CD4-positive, alpha-beta T cell treated with Interleukin-6 at 100 ng/mL for 8 hours (primary cell): ENCODE data around the gene MINK1.

ENCODE experiments used
- DNase-seq: peaks from one replicate; pipeline ENCODE4 v3.0.0-alpha.2; 2020; ENCODE audit warnings: mixed read lengths, low spot score

MINK1 gene

GRCh38 chr17:4933646-4934045 lies 100.5 kb downstream of the MINK1 start:
- DNase-seq = no peak

DNA sequence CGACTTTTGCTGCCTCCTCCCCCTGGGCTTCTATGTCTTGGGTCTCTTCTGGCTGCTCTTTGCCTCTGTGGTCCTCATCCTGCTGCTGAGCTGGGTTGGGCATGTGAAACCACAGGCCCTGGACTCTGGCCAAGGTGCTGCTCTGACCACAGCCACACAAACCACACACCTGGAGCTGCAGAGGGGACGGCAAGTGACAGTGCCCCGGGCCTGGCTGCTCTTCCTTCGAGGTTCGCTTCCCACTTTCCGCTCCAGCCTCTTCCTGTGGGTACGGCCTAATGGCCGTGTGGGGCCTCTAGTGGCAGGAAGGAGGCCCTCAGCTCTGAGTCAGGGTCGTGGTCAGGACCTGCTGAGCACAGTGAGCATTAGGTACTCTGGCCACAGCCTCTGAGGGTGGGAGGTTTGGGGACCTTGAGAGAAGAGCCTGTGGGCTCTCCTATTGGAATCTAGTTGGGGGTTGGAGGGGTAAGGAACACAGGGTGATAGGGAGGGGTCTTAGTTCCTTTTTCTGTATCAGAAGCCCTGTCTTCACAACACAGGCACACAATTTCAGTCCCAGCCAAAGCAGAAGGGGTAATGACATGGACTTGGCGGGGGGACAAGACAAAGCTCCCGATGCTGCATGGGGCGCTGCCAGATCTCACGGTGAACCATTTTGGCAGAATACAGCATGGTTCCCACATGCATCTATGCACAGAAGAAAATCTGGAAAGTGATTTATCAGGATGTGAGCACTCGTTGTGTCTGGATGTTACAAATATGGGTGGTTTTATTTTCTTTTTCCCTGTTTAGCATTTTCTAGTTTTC lies 101.2 kb downstream of the MINK1 start:
- no peak for DNase-seq

GRCh38 chr17:4935650-4936049 lies 102.5 kb downstream of the MINK1 start:
- no peak for DNase-seq

DNA sequence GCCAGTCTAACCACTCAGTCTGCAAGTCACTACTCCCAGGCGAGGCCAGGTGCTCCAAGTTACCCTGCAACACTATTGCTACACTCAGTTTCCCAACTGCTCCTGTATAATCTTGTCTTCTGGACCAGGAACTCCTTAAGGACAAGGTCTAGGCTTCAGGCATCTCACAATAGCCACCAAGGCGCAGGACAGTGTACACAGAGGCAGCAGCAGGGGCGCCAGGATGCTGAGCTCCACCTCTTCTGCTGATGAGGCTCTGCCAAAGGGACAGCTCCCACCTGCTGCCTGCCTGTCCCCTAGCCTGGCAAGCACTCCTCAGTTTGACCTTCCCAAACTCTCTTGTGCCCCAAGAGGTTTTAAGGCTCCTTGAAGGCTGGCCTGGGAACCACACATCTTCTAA lies 103.3 kb downstream of the MINK1 start:
- DNase-seq = no peak

GRCh38 chr17:4937553-4937952 lies 104.4 kb downstream of the MINK1 start:
- no peak for DNase-seq

GRCh38 chr17:4938069-4938491 lies 104.9 kb downstream of the MINK1 start:
- no peak for DNase-seq

GRCh38 chr17:4938688-4939545 lies 105.8 kb downstream of the MINK1 start:
- DNase-seq = no peak

- no peak for DNase-seq
Measured at GRCh38 chr17:4939546-4939795, 106.3 kb downstream of the MINK1 start.

GRCh38 chr17:4939796-4940554 lies 106.8 kb downstream of the MINK1 start, which contains the start of the genes RNF167 and SLC25A11:
Gene RNF167 (plus strand): TSS chr17:4940268. CDS start chr17:4940910, 642 bp downstream.
Gene SLC25A11 (minus strand): TSS chr17:4940046. CDS start chr17:4939910, 136 bp downstream.
- peak; percentile 98 for DNase-seq

- peak; percentile 39 for DNase-seq
Measured at GRCh38 chr17:4940555-4941318, 107.6 kb downstream of the MINK1 start.

GRCh38 chr17:4941319-4941610 lies 108.1 kb downstream of the MINK1 start:
- no peak for DNase-seq

GRCh38 chr17:4942760-4943508 lies 109.8 kb downstream of the MINK1 start:
- no peak for DNase-seq

DNA sequence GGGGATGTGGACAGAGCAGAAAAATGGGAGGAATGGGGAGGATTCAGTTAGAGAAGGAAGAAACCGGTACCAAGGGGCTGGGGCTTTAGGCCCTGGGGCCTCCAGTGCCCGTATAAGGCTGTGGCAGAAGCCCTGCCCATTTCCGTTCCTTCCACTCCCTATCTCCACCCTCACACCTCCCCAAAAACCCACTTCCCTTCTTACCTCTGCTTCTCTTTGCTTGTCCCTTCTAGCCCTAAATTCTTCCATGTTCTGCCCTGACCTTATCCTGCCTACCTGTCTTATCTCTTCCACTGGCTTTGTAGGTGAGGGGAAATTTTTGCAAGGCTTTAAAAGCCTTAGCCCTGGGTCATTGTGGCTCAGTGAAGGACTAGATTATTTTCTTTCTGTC lies 111.0 kb downstream of the MINK1 start:
- peak; percentile 70 for DNase-seq

GRCh38 chr17:4944554-4945175 lies 111.5 kb downstream of the MINK1 start:
- no peak for DNase-seq

DNA sequence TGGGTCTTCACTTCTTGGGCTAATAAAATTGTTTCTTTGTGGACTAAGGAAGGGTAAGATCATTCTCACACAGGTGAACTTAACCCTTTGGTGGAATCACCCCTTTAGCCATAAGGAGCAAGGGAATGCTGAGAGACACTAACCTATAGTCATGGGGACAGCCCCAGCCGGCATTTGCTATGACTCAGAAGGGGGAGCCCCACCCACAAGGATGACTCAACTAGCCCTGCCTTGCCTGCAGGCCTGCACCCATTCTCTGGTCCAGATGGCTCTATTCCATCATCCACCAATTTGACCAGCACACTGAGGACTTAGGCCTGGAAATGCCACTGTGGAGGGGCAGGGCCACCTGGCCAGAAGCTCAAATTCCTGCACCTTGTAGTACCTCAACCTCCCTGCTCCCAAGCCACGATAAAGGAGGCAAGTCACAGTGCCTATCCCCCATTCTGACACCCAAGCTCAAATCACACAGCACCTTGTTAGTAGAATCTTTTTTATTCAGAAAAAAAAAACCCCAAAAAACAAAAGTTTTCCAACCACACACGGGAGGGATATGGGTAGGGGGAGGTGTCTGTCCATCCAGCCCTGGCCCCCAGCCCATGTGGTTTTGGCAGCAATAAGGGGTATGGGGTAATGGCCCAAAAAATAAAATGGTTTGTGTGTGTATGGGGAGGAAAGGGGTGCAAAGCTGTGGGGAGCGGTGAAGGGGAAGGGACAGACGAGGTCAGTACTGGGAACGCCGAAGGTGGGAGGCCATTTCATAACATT lies 112.2 kb downstream of the MINK1 start:
- peak; percentile 72 for DNase-seq

DNA sequence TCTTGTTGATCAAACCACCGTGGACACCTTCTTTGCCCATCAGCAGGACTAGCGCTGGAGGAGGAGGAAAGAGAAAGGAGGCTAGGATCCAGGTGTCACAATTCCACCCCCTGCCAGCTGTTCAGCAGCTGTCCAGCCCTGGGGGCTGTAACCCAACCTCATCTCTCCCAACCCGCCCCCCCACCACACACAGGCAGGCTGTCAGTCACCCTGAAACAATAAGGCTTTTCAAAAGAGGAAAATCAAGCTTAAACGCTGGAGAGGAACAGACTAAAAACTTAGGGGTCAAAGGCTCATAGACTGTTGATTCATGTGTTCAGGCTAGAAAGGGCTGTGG lies 112.8 kb downstream of the MINK1 start:
- DNase-seq = no peak

DNA sequence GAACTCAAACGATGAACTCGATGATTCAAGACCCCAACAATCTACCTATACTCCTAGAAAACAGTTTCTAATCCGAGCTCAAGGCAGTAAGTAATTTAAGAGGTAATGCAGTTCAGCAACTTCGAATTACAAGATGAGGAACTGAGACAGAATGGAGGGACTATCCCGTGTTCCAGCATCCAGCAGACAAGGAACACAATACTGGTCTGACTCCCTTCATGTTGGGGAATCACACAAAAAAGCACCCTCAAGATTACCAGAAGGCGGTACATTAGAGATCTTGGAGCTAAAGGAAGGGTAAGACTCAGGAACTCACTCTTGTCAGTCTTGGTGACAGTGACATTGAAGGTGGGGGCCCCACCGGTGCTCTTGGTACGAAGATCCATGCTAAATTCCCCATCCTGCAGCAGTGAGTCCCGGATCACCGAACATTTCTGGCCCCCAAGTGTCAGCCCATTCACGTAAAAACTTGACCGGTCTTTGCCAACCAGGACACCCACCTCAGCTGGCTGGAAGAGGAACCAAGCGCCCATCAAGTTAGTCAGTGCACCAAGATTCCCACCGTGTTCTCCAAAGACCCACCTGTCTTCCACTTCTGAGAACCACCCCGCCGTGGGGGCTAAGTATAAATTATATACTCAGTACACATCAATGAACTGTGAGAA lies 113.3 kb downstream of the MINK1 start:
- no peak for DNase-seq

DNA sequence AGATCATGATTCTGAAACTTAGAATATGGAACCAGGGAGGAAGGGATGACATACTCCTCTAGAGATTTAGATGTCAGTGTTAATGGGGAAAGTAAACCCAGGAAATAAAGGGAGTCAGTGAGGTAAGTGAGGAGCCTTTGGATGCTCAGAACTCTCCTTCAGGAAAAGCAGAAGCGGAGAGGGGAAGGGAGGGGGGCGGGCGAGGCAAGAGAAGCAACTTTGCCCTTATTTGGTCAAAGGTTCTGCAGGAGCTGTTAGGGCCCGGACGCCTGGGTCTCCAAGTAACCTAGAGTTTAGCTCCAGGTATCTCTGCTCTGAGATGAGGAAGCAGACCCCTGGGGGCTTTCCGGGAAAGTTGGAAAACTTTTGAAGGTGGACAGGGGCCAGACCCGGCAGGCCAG lies 113.9 kb downstream of the MINK1 start:
- no peak for DNase-seq
